GM19438 (cell line): ENCODE results near the gene BLOC1S3.

Experiments used
- ATAC-seq: cut with Tn5 transposase; IDR thresholded peaks from one replicate; pipeline ENCODE4 v1.9.1; 2021; ENCODE audit warnings: low read depth; ENCODE audit not compliant: unreplicated experiment

BLOC1S3 gene

GRCh38 chr19:45179072-45179891 lies 698 bp downstream of the BLOC1S3 start:
- no peak for ATAC-seq

- ATAC-seq: no peak
These were observed 1.3 kb downstream of the BLOC1S3 start for GRCh38 chr19:45179892-45180370.

GRCh38 chr19:45180936-45181335 lies 2.4 kb downstream of the BLOC1S3 start:
- no peak for ATAC-seq

GRCh38 chr19:45182758-45183157 lies 4.2 kb downstream of the BLOC1S3 start:
- no peak for ATAC-seq

GRCh38 chr19:45184115-45184514 lies 5.5 kb downstream of the BLOC1S3 start:
- ATAC-seq: no peak

DNA sequence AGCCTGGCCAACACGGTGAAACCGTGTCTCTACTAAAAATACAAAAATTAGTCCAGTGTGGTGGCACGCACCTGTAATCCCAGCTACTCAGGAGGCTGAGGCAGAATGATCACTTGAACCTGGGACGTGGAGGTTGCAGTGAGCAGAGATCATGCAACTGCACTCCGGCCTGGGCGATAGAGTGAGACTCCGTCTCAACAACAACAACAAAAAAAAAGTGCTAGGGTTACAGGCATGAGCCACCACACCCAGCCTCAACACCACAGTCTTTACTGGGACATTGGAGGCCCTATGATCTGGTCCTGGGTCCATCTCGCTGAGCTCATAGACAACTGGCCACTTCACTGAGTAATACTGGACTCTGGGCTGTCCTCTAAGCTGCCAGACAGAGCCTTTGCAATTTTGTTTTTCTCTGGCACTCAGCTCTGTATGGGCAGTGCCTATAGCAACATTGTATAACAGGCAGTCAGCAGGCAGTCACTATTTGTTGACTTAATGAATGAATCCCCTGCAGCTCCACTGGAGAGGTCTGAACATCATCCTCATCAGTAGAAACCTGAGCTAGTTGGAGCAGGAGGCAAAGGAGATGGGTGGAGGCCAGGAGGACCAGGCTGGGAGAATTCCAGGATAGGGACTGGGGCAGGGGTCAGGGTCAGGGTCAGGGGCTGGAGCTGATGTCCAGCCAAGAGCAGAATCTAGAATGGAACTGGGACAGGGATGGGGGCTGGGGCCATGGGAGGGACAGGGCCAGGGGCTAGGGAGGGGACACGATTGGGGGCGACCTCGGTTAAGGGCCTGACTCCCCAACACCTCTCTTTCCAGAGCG lies 8.1 kb downstream of the BLOC1S3 start:
- ATAC-seq: no peak

DNA sequence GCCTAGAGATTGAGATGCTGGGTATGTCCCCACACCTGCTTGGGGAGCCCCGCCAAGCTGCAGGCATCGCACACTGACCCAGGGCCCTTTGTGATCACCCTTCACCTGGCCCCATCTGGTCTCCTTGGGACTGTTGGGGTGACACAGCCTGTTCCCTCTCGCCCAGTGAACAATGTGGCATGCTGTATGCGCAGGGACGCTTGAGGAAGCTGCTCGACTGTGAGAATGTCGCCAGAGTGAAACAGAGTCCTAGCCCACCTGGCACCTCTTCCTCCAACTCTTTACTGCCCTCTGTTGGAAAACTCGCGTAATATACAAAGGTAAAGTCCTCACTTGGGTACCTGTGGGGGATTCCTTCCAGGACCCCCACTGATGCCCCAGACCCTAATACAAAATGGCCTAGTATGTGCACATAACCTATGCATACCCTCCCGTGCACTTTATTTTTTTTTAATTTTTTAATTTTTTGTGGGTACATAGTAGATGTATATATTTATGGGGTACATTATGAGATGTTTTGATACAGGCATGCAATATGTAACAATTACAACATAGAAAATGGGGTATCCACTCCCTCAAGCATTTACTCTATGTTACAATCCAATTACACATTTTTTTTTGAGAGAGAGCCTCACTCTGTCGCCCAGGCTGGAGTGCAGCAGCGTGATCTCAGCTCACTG lies 9.0 kb downstream of the BLOC1S3 start:
- no peak for ATAC-seq

- ATAC-seq: no peak
These were observed 11.4 kb downstream of the BLOC1S3 start for GRCh38 chr19:45189971-45190370.

DNA sequence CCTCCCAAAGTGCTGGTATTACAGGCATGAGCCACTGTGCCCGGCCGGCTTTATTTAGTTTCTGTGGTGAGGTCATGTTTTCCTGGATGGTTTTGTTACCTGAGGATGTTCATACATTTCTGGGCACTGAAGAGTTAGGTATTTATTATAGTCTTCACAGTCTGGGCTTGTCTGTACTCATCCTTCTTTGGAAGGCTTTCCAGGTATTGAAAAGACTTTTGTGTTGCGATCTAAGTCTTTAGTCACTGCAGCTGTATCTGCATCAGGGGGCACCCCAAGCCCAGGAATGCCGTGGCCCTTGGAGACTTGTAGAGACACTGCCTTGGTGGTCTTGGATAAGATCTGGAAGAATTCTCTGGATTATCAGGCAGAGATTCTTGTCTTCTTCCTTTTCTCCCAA lies 12.8 kb downstream of the BLOC1S3 start:
- no peak for ATAC-seq

DNA sequence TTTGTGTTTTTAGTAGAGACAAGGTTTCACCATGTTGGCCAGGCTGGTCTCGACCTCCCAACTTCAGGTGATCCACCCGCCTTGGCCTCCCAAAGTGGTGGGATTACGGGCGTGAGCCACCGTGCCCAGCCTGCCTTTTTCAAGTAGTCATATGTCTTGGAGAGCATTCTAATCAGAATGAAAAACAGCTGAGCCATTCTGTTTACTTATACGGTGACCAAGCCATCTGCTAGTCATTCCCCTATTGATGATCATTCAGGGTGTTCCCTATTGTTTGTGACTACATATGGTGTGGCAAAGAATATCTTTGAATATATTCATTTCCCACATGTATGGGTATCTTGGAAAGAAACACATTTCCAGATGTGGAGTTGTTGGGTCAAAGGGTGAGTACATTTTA lies 17.2 kb downstream of the BLOC1S3 start:
- no peak for ATAC-seq

GRCh38 chr19:45200568-45200967 lies 22.0 kb downstream of the BLOC1S3 start:
- ATAC-seq: no peak

- no peak for ATAC-seq
These were observed 24.1 kb downstream of the BLOC1S3 start for GRCh38 chr19:45202637-45203036.

DNA sequence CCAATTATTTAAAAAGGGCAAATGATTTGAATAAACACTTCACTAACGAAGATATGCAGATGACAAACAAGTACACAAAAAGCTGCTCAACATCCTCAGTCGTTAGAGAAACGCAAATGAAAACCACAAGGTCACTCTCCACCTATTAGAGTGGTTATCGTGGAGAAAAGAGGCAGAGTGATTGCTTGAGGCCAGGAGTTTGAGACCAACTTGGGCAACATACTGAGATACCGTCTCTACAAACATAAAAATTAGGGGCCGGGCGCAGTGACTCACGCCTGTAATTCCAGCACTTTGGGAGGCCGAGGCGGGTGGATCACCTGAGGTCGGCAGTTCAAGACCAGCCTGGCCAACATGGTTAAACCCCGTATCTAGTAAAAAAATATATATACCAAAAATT lies 27.2 kb downstream of the BLOC1S3 start:
- ATAC-seq: no peak

DNA sequence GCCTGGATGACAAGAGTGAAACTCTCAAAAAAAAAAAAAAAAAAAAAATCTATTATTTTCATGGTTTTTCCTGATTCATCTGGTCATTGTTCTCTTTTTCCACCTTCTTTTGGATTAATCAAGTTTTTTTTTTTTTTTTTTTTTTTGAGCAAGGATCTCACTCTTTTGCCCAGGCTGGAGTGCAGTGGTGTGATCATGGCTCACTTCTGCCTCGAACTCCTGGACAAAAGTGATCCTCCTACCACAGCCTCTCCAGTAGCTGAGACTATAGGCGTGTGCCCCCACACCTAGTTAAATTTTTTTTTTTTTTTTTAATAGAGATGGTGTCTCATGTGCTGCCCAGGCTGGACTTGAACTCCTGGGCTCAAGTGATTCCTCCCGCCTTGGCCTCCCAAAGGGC lies 27.7 kb downstream of the BLOC1S3 start:
- ATAC-seq: no peak

DNA sequence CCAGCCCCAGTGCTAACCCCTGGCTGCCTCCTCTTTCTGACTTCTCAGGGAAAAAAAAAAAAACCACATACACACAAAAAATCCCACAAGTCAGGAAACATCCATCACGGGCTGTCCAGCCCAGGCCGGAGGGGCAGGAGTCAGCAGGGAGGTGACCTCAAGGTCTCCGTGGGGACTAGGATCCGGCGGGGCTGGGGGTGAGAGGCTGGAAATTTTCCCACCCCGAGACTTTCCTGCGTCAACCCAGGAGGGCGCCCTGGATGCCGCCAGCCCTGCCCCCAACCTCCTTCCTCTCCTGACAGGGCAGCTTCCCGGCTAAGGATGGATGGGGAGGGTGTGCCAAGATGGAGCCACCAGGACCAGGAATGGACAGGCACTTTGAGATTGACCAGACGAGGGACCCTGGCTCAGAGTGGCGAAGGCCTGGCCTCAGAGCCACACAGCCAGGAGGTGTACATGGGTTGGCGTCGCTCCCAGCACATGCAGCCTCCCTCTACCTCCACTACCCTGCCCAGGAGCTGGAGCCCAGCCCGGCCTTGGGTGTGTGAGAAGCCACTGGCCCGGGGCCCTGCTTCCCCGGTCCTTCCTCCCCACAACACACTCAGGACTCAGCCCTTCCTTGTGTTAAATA lies 33.3 kb downstream of the BLOC1S3 start:
- no peak for ATAC-seq

DNA sequence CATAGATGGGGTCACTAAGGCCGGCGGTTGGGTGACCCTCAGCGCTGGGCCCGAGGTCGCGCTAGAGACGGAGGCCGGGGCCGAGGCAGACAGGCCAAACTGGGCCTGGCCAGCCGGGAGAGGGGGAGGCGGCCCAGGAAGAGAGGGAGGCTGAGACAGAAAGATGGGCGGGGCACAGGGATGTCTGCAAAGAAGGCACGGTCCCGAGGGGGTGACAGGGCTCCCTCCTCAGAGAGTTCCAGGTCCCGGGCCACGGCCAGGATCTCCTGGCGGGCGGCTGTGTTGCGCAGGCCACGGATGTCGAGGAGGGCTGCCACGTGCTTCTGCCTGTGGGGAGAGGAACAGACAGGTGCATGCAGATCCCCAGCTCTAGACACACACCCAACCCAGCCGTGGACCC lies 34.4 kb downstream of the BLOC1S3 start:
- ATAC-seq: no peak

DNA sequence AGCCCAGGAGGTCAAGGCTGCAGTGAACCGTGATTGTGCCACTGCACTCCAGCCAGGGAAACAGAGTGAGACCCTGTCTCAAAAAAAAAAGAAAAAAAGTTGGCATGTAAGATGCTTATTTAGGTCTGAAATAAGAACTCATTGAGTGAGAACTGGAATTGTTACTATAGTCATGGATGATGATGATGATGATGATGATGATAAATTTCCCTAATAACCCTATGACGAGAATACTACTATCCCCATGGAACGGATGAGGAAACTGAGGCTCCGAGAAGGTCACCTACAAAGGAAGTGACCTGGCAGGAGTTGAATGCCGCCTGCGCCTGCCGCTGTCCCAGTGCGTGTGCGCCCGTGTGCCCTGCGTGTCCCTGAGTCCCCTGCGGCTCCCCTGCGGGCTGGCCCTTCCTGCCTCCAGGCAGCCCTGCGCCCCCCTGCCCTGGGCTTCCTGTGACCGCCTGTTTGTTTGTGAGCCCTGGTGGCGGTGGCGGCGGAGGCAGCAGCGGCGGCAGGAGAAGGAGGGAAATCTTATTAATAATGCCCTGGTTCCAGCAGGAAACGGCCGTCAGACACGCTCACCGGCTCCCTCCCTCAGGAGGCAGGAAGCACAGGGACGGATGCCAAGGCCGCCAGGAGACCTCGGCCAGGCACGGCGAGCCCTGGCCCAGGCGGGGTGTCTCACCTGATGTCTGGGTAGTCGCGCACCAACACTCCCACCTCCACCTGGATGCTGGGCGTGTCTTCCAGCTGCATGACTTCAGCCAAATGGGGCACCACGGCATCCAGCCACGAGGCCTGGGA lies 37.0 kb downstream of the BLOC1S3 start:
- no peak for ATAC-seq

GRCh38 chr19:45216667-45217066 lies 38.1 kb downstream of the BLOC1S3 start:
- ATAC-seq: no peak

DNA sequence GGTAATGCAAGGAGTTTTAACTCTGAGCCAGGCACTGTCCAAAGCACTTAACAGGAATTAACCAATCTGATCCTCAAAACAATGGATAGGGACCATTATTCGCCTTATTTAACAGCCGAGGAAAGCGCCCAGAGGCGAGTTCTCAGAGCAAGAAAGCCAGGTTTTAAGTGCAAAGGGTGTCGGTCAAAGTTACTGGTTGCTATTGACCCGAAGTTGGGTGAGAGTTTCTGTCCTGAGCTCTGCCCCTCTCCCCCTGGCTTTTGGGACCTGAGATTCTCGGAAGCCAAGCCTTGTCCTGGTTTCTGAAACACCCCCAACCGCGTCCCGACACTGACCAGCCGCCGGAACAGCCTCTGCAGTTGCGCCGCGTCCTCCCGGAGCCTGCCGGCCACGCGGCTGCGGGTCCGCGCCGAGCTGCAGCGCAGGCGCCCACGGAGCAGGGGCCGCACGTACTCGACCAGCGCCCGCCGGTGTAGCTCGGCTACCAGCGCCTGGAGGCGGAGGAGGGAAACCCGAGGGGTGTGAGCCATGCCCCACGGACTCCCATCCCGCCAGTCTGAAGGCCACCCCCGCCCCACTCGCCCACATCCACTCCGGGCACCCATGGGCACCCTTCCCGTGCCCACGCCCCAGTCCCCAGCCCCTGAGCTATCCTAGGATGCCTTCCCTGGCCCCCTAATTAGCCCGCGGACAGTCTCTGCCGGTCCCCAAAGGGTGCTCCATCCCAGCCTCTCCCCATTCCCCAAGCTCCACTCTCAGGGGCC lies 38.8 kb downstream of the BLOC1S3 start:
- no peak for ATAC-seq
